ENCODE measurements around the gene C6orf141. TPM values are rescaled to one million over a fixed set of nuclear protein-coding genes. Genes with fewer than 3 reads are reported as not detected.

Gene C6orf141
- total and polyA plus RNA-seq, 10 of the 15 experiments (the other 5 are each of a cell fraction or from before 2014, with no cell fraction given), result 0.05 to 0.19 TPM; not detected in 8

GRCh38 chr6:49541210-49541724, 9.2 kb upstream of the C6orf141 start:
- intact Hi-C loops (cut with micrococcal nuclease; ENCODE audit: unreplicated experiment) (no loop called here), in situ Hi-C loops (cut with MboI) (no loop called here)
- RAD21 ChIA-PET (ENCODE audit: unreplicated experiment), result no interaction called here
- no peak overlapping the region for H3K9ac ChIP-seq (ENCODE audit: control insufficient read depth, insufficient read depth, low read length)
- H3K36me3 ChIP-seq (ENCODE audit: control insufficient read depth in 2 of 2, insufficient read depth in 2 of 2, low read length in 1 of 2), result no peaks in the 10 kb centered on the region
- H3K9me3 ChIP-seq (replicated peaks; ENCODE audit: control insufficient read depth, insufficient read depth, low read length), result no peaks in the 10 kb centered on the region
- SMC1A ChIA-PET (ENCODE audit: uncharacterized antibody, unreplicated experiment), result interaction anchor here (1.1 to 1.6 kb wide), 2 partner anchors 8 to 24 kb away, joined by 4 to 7 read pairs; no protein-coding TSS in a partner anchor
- TF ChIP-seq CBFB (IDR thresholded peaks at IDR 0.05; ENCODE audit: low read depth) (no peak), TAF1 (IDR thresholded peaks at IDR 0.05; ENCODE audit: borderline replicate concordance, low read depth, low read length) (no peak), USF2 (IDR thresholded peaks at IDR 0.05; ENCODE audit: borderline replicate concordance, low read depth, low read length) (no peak), MYB (IDR thresholded peaks at IDR 0.05; ENCODE audit: borderline replicate concordance, low read depth, low read length) (no peak), IRF5 (IDR thresholded peaks at IDR 0.05; ENCODE audit: borderline replicate concordance) (no peak), RCOR1 (conservative IDR thresholded peaks at IDR 0.05; ENCODE audit: low read depth, low read length) (no peak), ZBED1 (IDR thresholded peaks at IDR 0.05; ENCODE audit: borderline replicate concordance) (no peak), E2F4 (IDR thresholded peaks at IDR 0.05; ENCODE audit: low read depth, low read length) (no peak), SUPT20H (IDR thresholded peaks at IDR 0.05; ENCODE audit: borderline replicate concordance, control insufficient read depth, low read depth, low read length) (no peak)
- H3K4me2 ChIP-seq (ENCODE audit: control insufficient read depth, insufficient read depth), result no peak overlapping the region
- H2AFZ ChIP-seq (ENCODE audit: control insufficient read depth, low read depth, low read length), result no peak overlapping the region
- H3K79me2 ChIP-seq (ENCODE audit: control insufficient read depth, insufficient read depth, low read length), result no peaks in the 10 kb centered on the region
- no TSS peak for BruUV-seq (replicated peaks)
- DNase-seq (ENCODE audit: low read depth, low spot score), result no peak
- CTCF ChIA-PET, result interaction anchor here (0.8 to 3.9 kb wide), 3 partner anchors 8 to 65 kb away, joined by 3 to 17 read pairs (median 3); no protein-coding TSS in a partner anchor
- POLR2A ChIA-PET, result no interaction called here
- FAIRE-seq, result no peak
- H3K4me3 ChIP-seq, result no peak overlapping the region
- no peaks in the 10 kb centered on the region for H4K20me1 ChIP-seq (ENCODE audit: control insufficient read depth, insufficient read depth)
- H3K27ac ChIP-seq (ENCODE audit: control insufficient read depth, insufficient read depth), result no peak overlapping the region
- no peaks in the 10 kb centered on the region for H3K4me1 ChIP-seq (ENCODE audit: control insufficient read depth, insufficient read depth, low read length)
- 0% methylated on average over 1 of the region's 1 CpG for WGBS (ENCODE audit: insufficient coverage, insufficient replicate concordance, low lambda C conversion rate, missing lambda C conversion rate)
- no peaks in the 10 kb centered on the region for H3K27me3 ChIP-seq (replicated peaks in 1 of 2; ENCODE audit: control insufficient read depth in 2 of 2, insufficient read depth in 2 of 2, low read length in 1 of 2)
- no peak for ATAC-seq
